Measurements from ENCODE around the gene EMC9.

EMC9 gene

DNA sequence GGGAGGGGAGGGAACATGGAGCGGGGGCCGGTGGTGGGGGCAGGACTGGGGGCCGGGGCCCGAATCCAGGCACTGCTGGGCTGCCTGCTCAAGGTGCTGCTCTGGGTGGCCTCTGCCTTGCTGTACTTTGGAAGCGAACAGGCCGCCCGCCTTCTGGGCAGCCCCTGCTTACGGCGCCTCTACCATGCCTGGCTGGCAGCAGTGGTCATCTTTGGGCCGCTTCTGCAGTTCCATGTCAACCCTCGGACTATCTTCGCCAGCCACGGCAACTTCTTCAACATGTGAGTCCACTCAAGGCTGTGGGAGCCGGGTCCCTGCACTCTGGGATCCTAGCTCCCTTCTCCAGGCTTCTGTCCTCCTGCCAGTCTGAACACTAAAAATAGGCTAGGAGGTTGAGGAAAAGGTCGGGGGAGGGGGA lies 9.8 kb downstream of the EMC9 start:
- Histone ChIP-seq H3K9me2 (replicated peaks; ENCODE audit: control insufficient read depth, low read length) (no peaks in the 10 kb centered on the region), H3F3A (ENCODE audit: control insufficient read depth, insufficient read depth) (peaks cover 11% of the 10 kb centered on the region), H3K4me2 (ENCODE audit: low read length) (no peak overlapping the region), H3K79me2 (ENCODE audit: control insufficient read depth, low read length) (peaks cover 4% of the 10 kb centered on the region), H3K27ac (ENCODE audit: low read depth, low read length) (no peak overlapping the region), H4K20me1 (ENCODE audit: control insufficient read depth, insufficient read depth, low read depth, low read length) (no peaks in the 10 kb centered on the region), H3K9me3 (ENCODE audit: control insufficient read depth, insufficient read depth, low read length) (no peaks in the 10 kb centered on the region), H3K4me3 (ENCODE audit: low read length) (no peak overlapping the region), H3K4me1 (ENCODE audit: control insufficient read depth, low read length) (peaks cover 25% of the 10 kb centered on the region), H3K36me3 (ENCODE audit: control insufficient read depth, low read length) (no peaks in the 10 kb centered on the region), H3K27me3 (ENCODE audit: control insufficient read depth, low read length) (no peaks in the 10 kb centered on the region)
- TF ChIP-seq, protein P1, sequence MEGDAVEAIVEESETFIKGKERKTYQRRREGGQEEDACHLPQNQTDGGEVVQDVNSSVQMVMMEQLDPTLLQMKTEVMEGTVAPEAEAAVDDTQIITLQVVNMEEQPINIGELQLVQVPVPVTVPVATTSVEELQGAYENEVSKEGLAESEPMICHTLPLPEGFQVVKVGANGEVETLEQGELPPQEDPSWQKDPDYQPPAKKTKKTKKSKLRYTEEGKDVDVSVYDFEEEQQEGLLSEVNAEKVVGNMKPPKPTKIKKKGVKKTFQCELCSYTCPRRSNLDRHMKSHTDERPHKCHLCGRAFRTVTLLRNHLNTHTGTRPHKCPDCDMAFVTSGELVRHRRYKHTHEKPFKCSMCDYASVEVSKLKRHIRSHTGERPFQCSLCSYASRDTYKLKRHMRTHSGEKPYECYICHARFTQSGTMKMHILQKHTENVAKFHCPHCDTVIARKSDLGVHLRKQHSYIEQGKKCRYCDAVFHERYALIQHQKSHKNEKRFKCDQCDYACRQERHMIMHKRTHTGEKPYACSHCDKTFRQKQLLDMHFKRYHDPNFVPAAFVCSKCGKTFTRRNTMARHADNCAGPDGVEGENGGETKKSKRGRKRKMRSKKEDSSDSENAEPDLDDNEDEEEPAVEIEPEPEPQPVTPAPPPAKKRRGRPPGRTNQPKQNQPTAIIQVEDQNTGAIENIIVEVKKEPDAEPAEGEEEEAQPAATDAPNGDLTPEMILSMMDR (IDR thresholded peaks at IDR 0.05; ENCODE audit: low read depth, low read length, poor library complexity, severe bottlenecking) = no peak

DNA sequence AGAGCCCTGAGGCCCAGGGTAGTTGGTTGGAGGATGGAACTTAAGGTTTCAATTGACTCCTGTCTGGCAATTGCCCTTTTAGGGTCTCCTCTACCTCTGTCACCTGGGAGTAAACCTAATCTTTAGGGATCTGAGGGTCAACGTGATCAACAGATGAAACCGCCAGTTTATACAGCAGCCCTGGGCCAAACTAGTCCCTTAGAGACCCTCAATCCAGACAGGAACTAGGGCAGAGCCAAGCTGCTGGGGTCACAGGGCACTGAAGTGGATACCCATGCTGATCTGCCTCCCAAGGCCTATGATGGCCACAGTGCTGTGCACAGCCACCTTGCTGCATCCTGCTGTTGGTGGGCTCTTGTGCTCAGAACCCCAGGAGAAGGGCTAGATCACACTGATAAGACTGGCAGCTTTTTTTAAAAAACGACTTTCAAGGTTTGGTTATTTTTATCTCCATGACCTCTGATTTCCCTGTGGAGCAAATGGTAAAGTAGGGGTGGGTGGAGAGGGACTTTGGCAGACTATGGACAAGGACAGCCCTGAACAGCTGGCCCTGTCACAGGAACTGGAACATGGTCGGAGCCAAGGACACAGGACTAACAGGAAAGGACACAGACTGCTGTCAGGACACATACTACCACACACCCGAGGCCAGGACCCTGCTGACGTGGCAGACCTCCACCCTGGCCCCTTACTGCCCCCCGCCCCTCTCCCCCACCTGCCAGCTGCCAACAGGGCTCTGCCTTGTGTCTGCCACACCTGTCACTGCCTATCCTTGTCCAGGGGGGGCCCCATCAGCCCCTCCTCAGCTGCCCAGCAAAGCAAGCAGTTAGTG lies 10.5 kb downstream of the EMC9 start:
- TF ChIP-seq, protein P1 (IDR thresholded peaks at IDR 0.05; ENCODE audit: low read depth, low read length, poor library complexity, severe bottlenecking) = no peak
- TF ChIP-seq EZH2phosphoT487 (IDR thresholded peaks at IDR 0.05; ENCODE audit: borderline replicate concordance, low read length) = no peak
- peaks cover 24% of the 10 kb centered on the region for H3K4me1 ChIP-seq (ENCODE audit: control insufficient read depth, low read length)
- no peaks in the 10 kb centered on the region for H3K79me2 ChIP-seq (ENCODE audit: control insufficient read depth, low read length)
- no peak overlapping the region for H3K27ac ChIP-seq (ENCODE audit: low read depth, low read length)
- no peaks in the 10 kb centered on the region for H3K36me3 ChIP-seq (ENCODE audit: control insufficient read depth, low read length)
- H3K9me3 ChIP-seq (ENCODE audit: control insufficient read depth, insufficient read depth, low read length) = no peaks in the 10 kb centered on the region
- H3K27me3 ChIP-seq (ENCODE audit: control insufficient read depth, low read length) = no peaks in the 10 kb centered on the region
- H3K9me2 ChIP-seq (replicated peaks; ENCODE audit: control insufficient read depth, low read length) = no peaks in the 10 kb centered on the region
- peaks cover 11% of the 10 kb centered on the region for H3F3A ChIP-seq (ENCODE audit: control insufficient read depth, insufficient read depth)
- no peak overlapping the region for H3K4me3 ChIP-seq (ENCODE audit: low read length)
- H4K20me1 ChIP-seq (ENCODE audit: control insufficient read depth, insufficient read depth, low read depth, low read length) = no peaks in the 10 kb centered on the region
- H3K4me2 ChIP-seq (ENCODE audit: low read length) = no peak overlapping the region

DNA sequence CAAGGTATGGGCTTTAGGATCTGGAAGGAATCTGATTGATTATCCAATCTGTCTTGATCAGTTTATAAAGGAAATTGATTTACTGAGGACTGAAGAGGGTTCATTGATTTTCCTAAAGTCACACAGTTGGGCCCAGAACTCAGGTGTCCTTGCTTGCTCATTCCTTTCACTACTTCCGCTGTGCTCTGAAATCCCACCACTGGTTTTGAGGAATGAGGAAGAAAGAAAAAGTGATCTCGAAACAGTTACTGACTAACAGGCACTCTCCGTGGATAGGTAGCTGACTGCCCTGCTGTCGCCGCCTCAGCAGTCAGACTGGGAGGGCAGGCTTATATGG lies 11.0 kb downstream of the EMC9 start, which contains the start of gene FITM1:
Gene FITM1 (plus strand): TSS at position 280 of the 337 bp plus-strand sequence. CDS start 905 bp downstream, outside the sequence.
- H3K27ac ChIP-seq (ENCODE audit: low read depth, low read length) = no peak within 1 kb of the TSS
- H3K4me3 ChIP-seq (ENCODE audit: low read length) = no peak within 1 kb of the TSS
- H3K4me2 ChIP-seq (ENCODE audit: low read length) = no peak within 1 kb of the TSS

More for the DNA sequence above, 11.0 kb downstream of the EMC9 start, which contains the start of gene FITM1:
- H3K79me2 ChIP-seq (ENCODE audit: control insufficient read depth, low read length) = no peaks in the 10 kb centered on the region
- H3K36me3 ChIP-seq (ENCODE audit: control insufficient read depth, low read length) = no peaks in the 10 kb centered on the region
- H3K4me1 ChIP-seq (ENCODE audit: control insufficient read depth, low read length) = peaks cover 20% of the 10 kb centered on the region
- H4K20me1 ChIP-seq (ENCODE audit: control insufficient read depth, insufficient read depth, low read depth, low read length) = no peaks in the 10 kb centered on the region
- no peaks in the 10 kb centered on the region for H3K9me2 ChIP-seq (replicated peaks; ENCODE audit: control insufficient read depth, low read length)
- H3K9me3 ChIP-seq (ENCODE audit: control insufficient read depth, insufficient read depth, low read length) = no peaks in the 10 kb centered on the region
- no peak for TF ChIP-seq EZH2phosphoT487 (IDR thresholded peaks at IDR 0.05; ENCODE audit: borderline replicate concordance, low read length)
- TF ChIP-seq, protein P1 (IDR thresholded peaks at IDR 0.05; ENCODE audit: low read depth, low read length, poor library complexity, severe bottlenecking) = no peak
- no peaks in the 10 kb centered on the region for H3K27me3 ChIP-seq (ENCODE audit: control insufficient read depth, low read length)
- H3F3A ChIP-seq (ENCODE audit: control insufficient read depth, insufficient read depth) = peaks cover 11% of the 10 kb centered on the region

Data from DOHH2 (cell line).